NCI-H1105 (cell line): ENCODE data around the gene GNA15.

Source experiments
- DNase-seq: peaks from one replicate; lab custom pipeline; 2025; lab: John Stamatoyannopoulos, UW

Gene GNA15

GRCh38 chr19:3175781-3176714 is 40.2 kb downstream of the GNA15 start:
- DNase-seq = peak; percentile 15

GRCh38 chr19:3176715-3177501 is 41.1 kb downstream of the GNA15 start:
- DNase-seq = no peak

- DNase-seq = no peak
Measured at GRCh38 chr19:3178377-3178972, 42.6 kb downstream of the GNA15 start, which contains the start of gene S1PR4. S1PR4 (plus strand) TSS chr19:3178769; CDS start chr19:3178793, 24 bp downstream.

- no peak for DNase-seq
Measured at GRCh38 chr19:3178973-3179738, 43.3 kb downstream of the GNA15 start.

- no peak for DNase-seq
Measured at GRCh38 chr19:3179739-3180293, 44.0 kb downstream of the GNA15 start.

GRCh38 chr19:3183721-3184641 is 48.1 kb downstream of the GNA15 start:
- DNase-seq = no peak

GRCh38 chr19:3184847-3185460 is 49.1 kb downstream of the GNA15 start:
- DNase-seq = peak; percentile 56

- DNase-seq = peak; percentile 87
Measured at GRCh38 chr19:3185461-3186159, 49.8 kb downstream of the GNA15 start, which contains the start of gene NCLN. NCLN (plus strand) TSS chr19:3185930; CDS start chr19:3186031, 101 bp downstream.

- DNase-seq = no peak
Measured at GRCh38 chr19:3186160-3186688, 50.4 kb downstream of the GNA15 start.

- DNase-seq = no peak
Measured at GRCh38 chr19:3186891-3187661, 51.2 kb downstream of the GNA15 start.

GRCh38 chr19:3187662-3188511 is 52.1 kb downstream of the GNA15 start:
- DNase-seq = no peak

GRCh38 chr19:3188627-3189596 is 53.1 kb downstream of the GNA15 start:
- no peak for DNase-seq

- DNase-seq = no peak
Measured at GRCh38 chr19:3189702-3190469, 54.1 kb downstream of the GNA15 start.

- no peak for DNase-seq
Measured at GRCh38 chr19:3190470-3190770, 54.6 kb downstream of the GNA15 start.
